NOMO-1 (cell line): ENCODE data around the gene DAB2IP.
"Not testable (repeated sequence)": the region's sequence is repeated elsewhere in the genome, so short reads cannot be mapped to it uniquely, and the experiment has no call there.

Source experiments
- DNase-seq, 2 experiments: peaks; one replicate each; lab custom pipeline; 2025; ENCODE audit not compliant: unreplicated experiment in 2 of 2; lab: John Stamatoyannopoulos, UW

The DAB2IP gene

GRCh38 chr9:121784731-121785411 lies 133.4 kb downstream of the DAB2IP start:
- no peak for DNase-seq

GRCh38 chr9:121785673-121786542 lies 134.5 kb downstream of the DAB2IP start:
- no peak for DNase-seq

GRCh38 chr9:121786543-121786948 lies 135.1 kb downstream of the DAB2IP start:
- DNase-seq: no peak

- no peak for DNase-seq
Measured at GRCh38 chr9:121786998-121787422, 135.6 kb downstream of the DAB2IP start.

- no peak for DNase-seq
Measured at GRCh38 chr9:121788686-121789366, 137.4 kb downstream of the DAB2IP start.

GRCh38 chr9:121790841-121791240 lies 139.4 kb downstream of the DAB2IP start:
- DNase-seq: no peak

- DNase-seq: not testable (repeated sequence)
Measured at GRCh38 chr9:121792476-121792875, 141.0 kb downstream of the DAB2IP start.

- not testable (repeated sequence) for DNase-seq
Measured at GRCh38 chr9:121794334-121794733, 142.9 kb downstream of the DAB2IP start.

GRCh38 chr9:121797081-121797480 lies 145.6 kb downstream of the DAB2IP start:
- no peak for DNase-seq

- DNase-seq: no peak
Measured at GRCh38 chr9:121798941-121799340, 147.5 kb downstream of the DAB2IP start.

GRCh38 chr9:121800376-121800775 lies 148.9 kb downstream of the DAB2IP start:
- no peak for DNase-seq

GRCh38 chr9:121801579-121801978 lies 150.1 kb downstream of the DAB2IP start:
- no peak for DNase-seq

GRCh38 chr9:121802753-121803152 lies 151.3 kb downstream of the DAB2IP start:
- DNase-seq: no peak

- DNase-seq: no peak
Measured at GRCh38 chr9:121807069-121807822, 155.8 kb downstream of the DAB2IP start.

GRCh38 chr9:121807823-121808278 lies 156.4 kb downstream of the DAB2IP start:
- DNase-seq: no peak

GRCh38 chr9:121808781-121809180 lies 157.3 kb downstream of the DAB2IP start:
- no peak for DNase-seq

GRCh38 chr9:121809356-121810050 lies 158.1 kb downstream of the DAB2IP start:
- DNase-seq: no peak

GRCh38 chr9:121810489-121810888 lies 159.1 kb downstream of the DAB2IP start:
- DNase-seq: no peak

- DNase-seq: no peak
Measured at GRCh38 chr9:121811140-121811539, 159.7 kb downstream of the DAB2IP start.

- no peak for DNase-seq
Measured at GRCh38 chr9:121811751-121812150, 160.3 kb downstream of the DAB2IP start.
